Right lobe of liver (tissue), 4 donors: ENCODE results near the gene HS3ST3B1.

Experiments used
- POLR2A ChIP-seq: fragments of 450-650 bp; IDR thresholded peaks from one replicate; pipeline ENCODE4 v1.6.1; 2017; ENCODE audit warnings: antibody characterized with exemption, mild to moderate bottlenecking
- TF ChIP-seq, protein P1 (sequence below), 4 donors: fragments of 200-600 bp in 3 of 4; fragments of 450-650 bp in 1 of 4; IDR thresholded peaks; one replicate each; pipeline versions ENCODE4 v1.5.1 to v1.8.0; 2016 to 2022; ENCODE audit warnings: antibody characterized with exemption in 4 of 4, mild to moderate bottlenecking in 2 of 4
- donor health status: DM: no; HTN: no; CAD: no.
- donor health status: DM: no; HTN: no; CAD: no.
- donor health status: DM: no; HTN: yes; CAD: no.

DNA sequence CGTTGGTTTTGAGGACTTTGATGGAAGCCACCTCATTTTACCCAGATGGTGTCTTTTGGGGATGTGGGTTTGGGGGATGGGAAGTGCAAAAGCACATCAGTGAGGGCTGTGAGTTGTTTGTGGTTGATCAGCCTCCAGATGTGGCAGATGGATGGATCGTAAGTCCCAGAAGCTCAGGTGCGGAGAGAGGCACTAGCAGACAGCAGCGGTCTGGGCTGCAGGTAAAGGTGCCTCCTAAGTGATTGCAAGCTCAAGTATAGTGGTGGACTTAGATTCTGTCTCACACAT is 18.0 kb downstream of the HS3ST3B1 start:
- TF ChIP-seq, protein P1, sequence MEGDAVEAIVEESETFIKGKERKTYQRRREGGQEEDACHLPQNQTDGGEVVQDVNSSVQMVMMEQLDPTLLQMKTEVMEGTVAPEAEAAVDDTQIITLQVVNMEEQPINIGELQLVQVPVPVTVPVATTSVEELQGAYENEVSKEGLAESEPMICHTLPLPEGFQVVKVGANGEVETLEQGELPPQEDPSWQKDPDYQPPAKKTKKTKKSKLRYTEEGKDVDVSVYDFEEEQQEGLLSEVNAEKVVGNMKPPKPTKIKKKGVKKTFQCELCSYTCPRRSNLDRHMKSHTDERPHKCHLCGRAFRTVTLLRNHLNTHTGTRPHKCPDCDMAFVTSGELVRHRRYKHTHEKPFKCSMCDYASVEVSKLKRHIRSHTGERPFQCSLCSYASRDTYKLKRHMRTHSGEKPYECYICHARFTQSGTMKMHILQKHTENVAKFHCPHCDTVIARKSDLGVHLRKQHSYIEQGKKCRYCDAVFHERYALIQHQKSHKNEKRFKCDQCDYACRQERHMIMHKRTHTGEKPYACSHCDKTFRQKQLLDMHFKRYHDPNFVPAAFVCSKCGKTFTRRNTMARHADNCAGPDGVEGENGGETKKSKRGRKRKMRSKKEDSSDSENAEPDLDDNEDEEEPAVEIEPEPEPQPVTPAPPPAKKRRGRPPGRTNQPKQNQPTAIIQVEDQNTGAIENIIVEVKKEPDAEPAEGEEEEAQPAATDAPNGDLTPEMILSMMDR (IDR thresholded peaks at IDR 0.05) = no peak
- TF ChIP-seq POLR2A = no peak
